Right renal pelvis (tissue), 4 donors: ENCODE data around the gene RPS28. TPM values are rescaled to one million over a fixed set of nuclear protein-coding genes. Genes with fewer than 3 reads are reported as not detected.

Source experiments
- DNase-seq, 4 donors: peaks; one replicate each; pipeline ENCODE4 v3.0.0-alpha.2; 2013; ENCODE audit warnings: low read depth in 4 of 4, low spot score in 3 of 4, missing footprints in 1 of 4
- polyA plus RNA-seq, 4 donors: library from polyadenylated mRNA; unstranded; fragments of 120-200 nt; gene quantifications; one replicate each; pipeline ENCODE4 v1.2.1, GENCODE V29; 2013; ENCODE audit not compliant: insufficient read length in 4 of 4

The RPS28 gene
- polyA plus RNA-seq, 4 donors, result 326 to 611 (median 414) TPM

DNA sequence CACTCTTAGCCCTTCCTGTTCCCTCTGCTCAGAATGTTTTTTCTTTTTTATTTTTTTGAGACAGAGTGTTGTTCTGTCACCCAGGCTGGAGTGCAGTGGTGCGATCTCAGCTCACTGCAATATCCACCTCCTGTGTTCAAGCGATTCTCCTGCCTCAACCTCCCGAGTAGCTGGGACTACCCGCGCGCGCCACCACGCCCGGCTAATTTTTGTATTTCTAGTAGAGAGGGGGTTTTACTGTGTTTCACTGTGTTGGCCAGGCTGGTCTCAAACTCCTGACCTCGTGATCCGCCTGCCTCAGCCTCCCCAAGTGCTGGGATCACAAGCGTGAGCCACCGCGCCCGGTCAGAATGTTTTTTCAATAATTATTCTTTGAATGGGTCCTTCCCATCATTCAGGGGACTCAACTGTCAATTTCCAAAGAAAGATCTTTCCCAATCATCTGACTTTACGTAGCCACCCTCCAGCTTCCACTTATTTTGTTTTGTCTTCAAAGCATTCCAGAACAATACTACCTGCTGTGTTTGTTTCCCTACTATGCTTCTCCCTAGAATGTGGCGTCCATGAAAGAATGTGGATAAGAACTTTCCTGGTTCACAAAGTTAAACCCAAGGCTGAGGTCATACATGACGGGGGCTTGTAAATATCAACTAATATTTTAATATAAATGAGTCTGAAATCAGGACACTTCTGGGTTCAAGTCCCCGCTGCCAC lies 1.3 kb upstream of the RPS28 start:
- no peak for DNase-seq

- no peak for DNase-seq
These were observed 681 bp upstream of the RPS28 start for GRCh38 chr19:8320564-8321066.

DNA sequence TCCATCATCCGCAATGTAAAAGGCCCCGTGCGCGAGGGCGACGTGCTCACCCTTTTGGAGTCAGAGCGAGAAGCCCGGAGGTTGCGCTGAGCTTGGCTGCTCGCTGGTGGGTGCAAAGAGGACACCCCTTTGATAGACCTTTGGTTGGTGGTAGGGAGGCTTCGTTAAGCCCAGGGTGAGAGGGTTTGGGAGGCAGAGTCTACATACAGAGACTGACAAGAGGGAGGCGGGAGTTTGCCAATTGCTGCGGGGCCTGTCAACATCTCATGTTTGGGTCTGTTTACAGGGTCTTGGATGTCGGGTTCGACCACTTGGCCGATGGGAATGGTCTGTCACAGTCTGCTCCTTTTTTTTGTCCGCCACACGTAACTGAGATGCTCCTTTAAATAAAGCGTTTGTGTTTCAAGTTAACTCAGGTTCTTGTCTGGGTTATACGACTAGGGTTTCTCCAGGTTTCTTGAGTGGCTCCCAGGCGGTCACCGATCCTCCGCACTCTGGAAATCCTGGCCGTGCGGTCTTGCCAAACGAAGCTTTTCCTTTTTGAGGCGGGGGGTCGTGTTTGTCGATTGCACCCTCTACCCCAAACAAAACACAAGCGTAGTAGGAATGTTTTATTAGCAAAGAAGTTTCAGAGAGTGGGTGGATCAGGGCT lies 816 bp downstream of the RPS28 start:
- DNase-seq, result no peak

DNA sequence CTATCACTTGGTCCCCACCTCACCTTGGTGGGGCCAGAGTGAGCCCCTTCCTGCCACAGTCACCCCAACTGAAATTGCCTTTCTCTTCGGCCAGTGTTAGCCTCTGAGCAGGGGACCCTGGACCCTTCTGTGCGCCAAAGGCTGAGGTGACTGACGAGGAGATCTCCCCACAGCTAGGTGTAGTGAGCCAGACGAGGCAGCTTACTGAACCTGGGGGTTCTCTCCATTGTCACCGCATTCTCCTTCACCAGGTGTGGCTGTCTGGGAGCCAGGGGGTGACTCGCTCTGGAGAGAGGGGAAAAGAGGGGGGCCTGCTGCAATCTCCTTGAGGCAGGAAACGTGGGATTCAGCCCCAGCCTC lies 1.3 kb downstream of the RPS28 start:
- no peak for DNase-seq

DNA sequence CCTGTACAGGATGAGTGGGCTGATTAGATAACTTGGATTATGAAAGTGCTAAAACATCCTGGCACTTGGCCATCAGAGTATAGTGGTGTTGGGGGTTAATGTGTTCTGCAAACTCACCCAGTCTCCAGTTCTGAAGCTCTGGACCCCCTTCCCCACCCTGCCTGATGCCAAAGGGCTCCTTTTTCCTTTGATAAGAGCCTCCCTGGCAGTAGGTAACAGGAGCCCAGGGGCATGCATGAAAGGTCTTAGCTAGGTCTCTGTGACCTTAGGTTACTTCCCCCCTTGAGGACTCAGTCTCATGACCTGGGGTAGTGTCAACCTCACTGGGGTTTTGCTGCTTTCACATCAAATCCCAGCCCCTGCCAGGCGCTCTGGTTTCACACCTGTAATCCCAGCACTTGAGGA lies 2.5 kb downstream of the RPS28 start:
- no peak for DNase-seq

DNA sequence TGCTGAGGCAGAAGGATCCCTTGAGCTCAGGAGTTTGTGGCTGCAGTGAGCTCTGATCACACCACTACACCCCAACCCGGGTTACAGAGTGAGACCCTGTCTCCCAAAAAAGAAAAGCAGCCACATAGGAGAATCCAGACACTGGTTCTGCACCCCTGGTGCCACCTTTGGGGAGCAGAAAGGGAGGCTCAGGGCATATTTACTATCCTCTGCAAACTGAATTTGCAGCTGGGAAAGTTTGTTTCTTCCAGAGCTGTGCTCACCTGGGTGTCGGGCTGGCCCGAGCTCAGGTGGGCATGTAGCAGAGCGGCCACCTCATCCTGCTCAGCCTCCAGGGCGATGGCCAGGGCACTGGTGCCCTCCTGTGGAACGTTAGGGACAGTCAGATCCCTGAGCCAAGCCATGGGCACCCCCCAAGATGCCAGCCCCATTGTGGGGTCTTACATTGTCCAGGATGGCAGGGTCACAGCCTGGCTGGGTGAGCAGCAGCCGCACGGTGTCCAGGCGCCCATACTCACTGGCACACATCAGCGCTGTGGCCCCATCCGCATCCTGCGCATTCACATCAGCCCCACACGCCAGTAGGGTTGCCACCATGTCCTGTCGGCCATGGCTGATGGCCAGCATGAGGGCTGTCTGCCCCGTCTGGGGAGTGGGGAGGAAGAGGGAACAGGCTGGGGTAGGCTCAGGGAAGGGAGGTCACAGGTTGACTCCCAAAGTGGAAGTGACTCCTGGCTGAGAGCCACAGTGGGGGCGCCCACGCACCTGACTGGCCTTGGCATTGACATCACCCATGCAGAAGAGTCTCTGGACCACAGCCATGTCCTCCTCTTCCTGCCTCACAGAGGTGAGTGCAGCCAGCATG lies 3.1 kb downstream of the RPS28 start:
- no peak for DNase-seq

GRCh38 chr19:8325454-8325853 lies 4.2 kb downstream of the RPS28 start:
- DNase-seq, result no peak

- no peak for DNase-seq
These were observed 8.7 kb downstream of the RPS28 start for GRCh38 chr19:8329996-8330395.

DNA sequence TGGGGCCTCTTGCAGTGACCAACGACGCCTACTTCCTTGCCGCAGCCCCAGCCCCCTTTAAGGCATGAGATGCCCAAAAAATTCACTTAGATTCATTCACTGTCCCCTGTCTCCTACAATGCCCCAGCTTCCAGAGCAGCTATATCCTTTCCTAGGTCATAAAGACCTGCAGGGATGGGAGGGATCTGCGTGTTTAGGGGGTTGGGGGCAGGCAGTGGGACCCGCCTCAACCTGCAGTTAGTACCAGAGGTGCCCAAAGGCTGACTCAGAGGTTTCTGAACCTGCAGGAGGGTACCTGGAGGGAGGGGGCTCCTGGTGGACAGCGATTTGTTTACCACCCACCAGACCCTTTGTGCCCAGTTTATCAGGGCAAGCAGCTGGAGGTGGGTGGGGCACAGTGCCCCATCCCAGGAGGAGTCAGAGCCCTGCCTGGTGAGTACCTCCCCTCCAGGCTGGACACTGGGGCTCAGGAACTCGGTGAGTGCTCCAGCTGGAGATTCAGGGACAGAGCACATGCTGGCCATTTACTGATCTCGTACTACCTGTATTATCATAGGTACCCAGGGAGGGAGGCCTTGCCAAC lies 10.1 kb downstream of the RPS28 start:
- DNase-seq, result no peak

- no peak for DNase-seq
These were observed 11.9 kb downstream of the RPS28 start for GRCh38 chr19:8332976-8333766.

DNA sequence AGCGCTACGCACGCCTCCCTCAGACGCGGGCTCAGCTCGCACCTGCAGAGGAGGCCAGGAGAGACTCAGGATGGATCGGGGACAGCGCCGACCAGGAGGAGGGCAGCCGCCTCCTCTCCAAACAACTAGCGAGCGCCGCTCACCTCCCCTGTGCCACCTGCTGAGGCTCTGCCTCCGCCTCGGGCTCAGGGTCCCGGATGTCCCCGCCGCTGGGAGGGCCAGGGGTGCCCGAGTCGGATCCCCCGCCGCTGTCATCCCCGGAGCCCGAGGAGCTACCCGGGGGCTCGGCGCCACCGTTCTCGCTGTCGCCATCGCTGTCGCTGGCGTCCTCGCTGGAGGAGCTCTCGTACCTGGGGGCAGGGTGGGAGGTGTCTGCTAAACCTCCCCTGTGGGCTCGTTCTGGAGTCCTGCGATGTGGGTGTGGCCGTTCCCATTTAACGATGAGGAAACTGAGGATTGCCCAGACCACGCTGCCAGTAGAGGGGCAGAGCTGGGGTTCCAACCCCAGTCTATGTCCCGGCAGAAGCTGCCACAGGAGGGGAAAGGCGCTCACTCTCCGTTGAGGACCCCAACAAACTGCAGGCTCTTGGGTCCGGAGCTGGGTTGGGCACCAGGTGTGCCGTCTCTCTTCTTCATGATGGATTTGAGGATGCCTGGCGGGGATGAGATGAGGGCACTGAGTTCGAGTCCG lies 12.6 kb downstream of the RPS28 start:
- DNase-seq, result no peak

DNA sequence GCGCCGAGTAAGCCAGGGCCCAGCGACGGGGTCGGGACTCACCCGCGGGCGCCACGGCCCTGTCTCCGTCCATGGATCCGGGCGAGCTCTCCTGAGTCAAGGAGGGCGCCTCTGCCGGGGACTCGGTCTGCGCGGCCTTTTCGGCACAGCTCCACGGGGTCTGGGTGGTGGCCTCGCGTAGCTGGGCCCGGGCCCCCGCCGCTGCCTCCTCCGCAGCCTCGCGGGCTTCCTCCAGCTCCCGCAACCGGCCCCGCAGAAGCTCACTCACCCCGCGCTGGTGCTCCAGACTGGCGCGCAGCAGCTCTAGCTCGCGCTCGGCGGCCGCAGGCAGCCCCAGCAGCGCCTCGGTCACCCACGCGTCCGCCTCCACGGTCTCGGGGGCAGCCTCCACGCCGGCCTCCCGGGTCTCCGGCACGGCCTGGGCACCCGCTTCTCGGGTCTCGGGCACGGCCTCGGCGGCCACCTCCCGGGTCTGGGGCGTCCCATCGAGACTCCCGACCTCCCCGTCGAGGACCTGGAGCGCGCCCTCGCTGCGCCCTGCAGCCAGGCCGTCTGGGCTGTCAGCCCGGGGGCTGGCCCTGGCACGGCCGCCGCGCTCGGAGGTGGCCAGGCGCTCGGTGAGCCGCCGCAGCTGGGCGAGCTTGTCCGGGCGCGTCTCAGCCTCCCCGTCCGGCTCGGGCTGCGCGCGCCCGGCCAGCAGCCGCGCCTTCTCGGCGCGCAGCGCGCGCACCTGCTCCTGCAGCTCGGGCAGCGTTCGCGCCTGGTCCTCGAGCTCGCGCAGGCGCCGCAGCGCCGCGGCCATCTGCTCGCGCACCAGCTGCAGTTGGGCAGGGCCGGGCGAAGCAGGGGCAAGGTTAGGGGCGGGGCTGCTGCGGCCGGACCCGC lies 13.4 kb downstream of the RPS28 start:
- no peak for DNase-seq

DNA sequence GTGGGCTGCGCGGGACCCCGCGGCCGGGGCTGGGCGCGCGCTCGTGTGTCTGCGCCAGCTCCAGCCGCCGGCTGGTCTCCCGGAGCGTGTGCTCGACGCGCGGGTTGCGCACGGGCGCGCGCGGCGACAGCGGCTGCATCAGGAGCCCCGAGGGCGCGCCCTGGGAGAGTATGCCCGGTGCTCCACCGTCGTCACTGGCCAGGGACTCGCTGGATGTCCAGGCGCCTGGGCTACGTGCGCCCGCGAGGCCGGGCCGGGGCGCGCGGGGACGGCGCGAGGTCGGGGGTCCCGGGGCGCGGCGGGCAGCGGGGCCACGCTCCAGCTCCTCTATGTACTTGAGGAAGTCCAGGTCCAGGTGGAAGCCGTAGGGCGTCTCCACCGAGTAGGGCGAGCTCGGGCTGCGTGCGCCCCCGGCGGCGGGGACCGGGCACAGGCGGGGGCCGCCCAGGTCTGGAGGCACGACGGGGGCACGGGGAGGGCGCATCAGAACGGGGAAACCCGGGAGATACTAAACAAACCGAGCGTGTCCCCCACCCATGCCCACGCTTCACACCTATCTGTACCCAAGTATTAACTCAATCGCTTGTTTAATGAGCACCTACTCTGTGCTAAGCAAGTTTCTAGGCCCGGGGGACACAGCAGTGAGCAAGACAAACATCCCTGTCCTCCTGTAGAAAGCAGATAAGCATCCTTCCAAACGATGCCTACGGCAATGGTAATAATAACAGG lies 14.2 kb downstream of the RPS28 start:
- DNase-seq, result no peak

GRCh38 chr19:8336072-8336569 lies 14.8 kb downstream of the RPS28 start:
- no peak for DNase-seq

- no peak for DNase-seq
These were observed 15.4 kb downstream of the RPS28 start for GRCh38 chr19:8336660-8337059.

- no peak for DNase-seq
These were observed 16.4 kb downstream of the RPS28 start for GRCh38 chr19:8337728-8338127.

DNA sequence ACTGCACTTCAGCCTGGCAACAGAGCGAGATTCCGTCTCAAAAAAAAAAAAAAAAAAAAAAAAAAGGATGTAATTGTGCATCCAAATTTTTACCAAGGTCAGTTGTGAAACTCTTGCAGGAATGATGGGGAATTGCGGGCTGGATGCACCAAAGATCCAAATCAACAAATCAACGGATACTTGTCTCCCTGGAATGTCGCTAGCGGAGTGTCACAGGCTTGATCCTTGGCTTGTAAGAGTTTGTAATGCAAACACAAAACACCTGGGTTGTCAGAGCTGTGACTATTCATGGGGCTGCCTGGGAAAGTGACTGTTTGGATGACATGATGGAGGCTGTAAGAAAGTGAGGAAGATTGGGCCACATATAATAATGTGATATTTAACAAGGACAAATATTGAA lies 17.5 kb downstream of the RPS28 start:
- DNase-seq, result no peak
